H7 (cell line): ENCODE results near the gene ANHX. TPM values are rescaled to one million over a fixed set of nuclear protein-coding genes. Genes with fewer than 3 reads are reported as not detected.

ENCODE experiments used
- DNase-seq: peaks from one replicate; pipeline ENCODE4 v3.0.0; 2012
- H3K27me3 ChIP-seq: 2 replicates; pipeline ENCODE4 v1.6.0; 2011; ENCODE audit warnings: mild to moderate bottlenecking, low read length; ENCODE audit not compliant: control insufficient read depth, insufficient read depth
- H3K36me3 ChIP-seq: replicated peaks from 2 replicates; pipeline ENCODE4 v1.5.1; 2011; ENCODE audit warnings: low read length; ENCODE audit not compliant: control insufficient read depth, insufficient read depth
- H3K4me3 ChIP-seq: 2 replicates; pipeline ENCODE4 v1.5.1; 2011; ENCODE audit warnings: low read depth, mild to moderate bottlenecking, control low read depth, low read length, moderate library complexity; ENCODE audit not compliant: insufficient read depth
- total RNA-seq: library from RNA; depleted of rRNA; stranded (reverse); fragments of >200 nt; shearing (Covaris generic); gene quantifications from 2 replicates; pipeline ENCODE4 v1.2.3, GENCODE V29; 2014

ANHX gene
- total RNA-seq, 1 experiment from 2014 or later: not detected

GRCh38 chr12:133222211-133222610, 13.5 kb downstream of the ANHX start:
- Histone ChIP-seq H3K36me3 (no peaks in the 10 kb centered on the region), H3K27me3 (no peaks in the 10 kb centered on the region), H3K4me3 (no peak overlapping the region)
- no peak for DNase-seq

GRCh38 chr12:133221241-133221640, 14.4 kb downstream of the ANHX start:
- no peak overlapping the region for H3K4me3 ChIP-seq
- H3K36me3 ChIP-seq: no peaks in the 10 kb centered on the region
- DNase-seq: peak; percentile 13

GRCh38 chr12:133220521-133220920, 15.2 kb downstream of the ANHX start:
- no peaks in the 10 kb centered on the region for H3K27me3 ChIP-seq
- DNase-seq: peak; percentile 13
- H3K4me3 ChIP-seq: no peak overlapping the region
- H3K36me3 ChIP-seq: no peaks in the 10 kb centered on the region

More at GRCh38 chr12:133221241-133221640, 14.4 kb downstream of the ANHX start:
- H3K27me3 ChIP-seq: no peaks in the 10 kb centered on the region

- no peak for DNase-seq
- no peaks in the 10 kb centered on the region for H3K36me3 ChIP-seq
- H3K4me3 ChIP-seq: no peak overlapping the region
- no peaks in the 10 kb centered on the region for H3K27me3 ChIP-seq
Observed at GRCh38 chr12:133217219-133217618, 18.5 kb downstream of the ANHX start.

- Histone ChIP-seq H3K4me3 (no peak overlapping the region), H3K27me3 (no peaks in the 10 kb centered on the region), H3K36me3 (no peaks in the 10 kb centered on the region)
- no peak for DNase-seq
Observed at GRCh38 chr12:133215724-133216123, 20.0 kb downstream of the ANHX start.

- H3K36me3 ChIP-seq: peaks cover 22% of the 10 kb centered on the region
- no peaks in the 10 kb centered on the region for H3K27me3 ChIP-seq
- no peak for DNase-seq
- no peak overlapping the region for H3K4me3 ChIP-seq
Observed at GRCh38 chr12:133206390-133206789, 29.3 kb downstream of the ANHX start.

GRCh38 chr12:133204264-133204603, 31.4 kb downstream of the ANHX start:
- Histone ChIP-seq H3K36me3 (peaks cover 22% of the 10 kb centered on the region), H3K4me3 (no peak overlapping the region), H3K27me3 (no peaks in the 10 kb centered on the region)
- no peak for DNase-seq

- peaks cover 22% of the 10 kb centered on the region for H3K36me3 ChIP-seq
- no peak for DNase-seq
- no peak overlapping the region for H3K4me3 ChIP-seq
- no peaks in the 10 kb centered on the region for H3K27me3 ChIP-seq
Observed at GRCh38 chr12:133203344-133204263, 32.1 kb downstream of the ANHX start.

- peaks cover 22% of the 10 kb centered on the region for H3K36me3 ChIP-seq
- no peak for DNase-seq
- H3K27me3 ChIP-seq: no peaks in the 10 kb centered on the region
- H3K4me3 ChIP-seq: no peak overlapping the region
Observed at GRCh38 chr12:133202493-133203343, 33.0 kb downstream of the ANHX start.

- no peak overlapping the region for H3K4me3 ChIP-seq
- DNase-seq: no peak
- H3K27me3 ChIP-seq: no peaks in the 10 kb centered on the region
- H3K36me3 ChIP-seq: peaks cover 22% of the 10 kb centered on the region
Observed at GRCh38 chr12:133201888-133202287, 33.8 kb downstream of the ANHX start.

GRCh38 chr12:133192847-133193246, 42.8 kb downstream of the ANHX start:
- DNase-seq: no peak
- H3K36me3 ChIP-seq: peaks cover 45% of the 10 kb centered on the region
- H3K4me3 ChIP-seq: no peak overlapping the region
- no peaks in the 10 kb centered on the region for H3K27me3 ChIP-seq

GRCh38 chr12:133190176-133190575, 45.5 kb downstream of the ANHX start:
- DNase-seq: no peak
- no peaks in the 10 kb centered on the region for H3K27me3 ChIP-seq
- peaks cover 54% of the 10 kb centered on the region for H3K36me3 ChIP-seq
- no peak overlapping the region for H3K4me3 ChIP-seq

- DNase-seq: peak; percentile 95
- peaks cover 17% of the 10 kb centered on the region for H3K36me3 ChIP-seq
- H3K27me3 ChIP-seq: no peaks in the 10 kb centered on the region
Observed at GRCh38 chr12:133181238-133181959, 54.3 kb downstream of the ANHX start, which contains the start of gene ZNF268. Gene ZNF268 (plus strand): TSS chr12:133181495. CDS start chr12:133181998, 503 bp downstream.

GRCh38 chr12:133180669-133181068, 55.0 kb downstream of the ANHX start:
- Histone ChIP-seq H3K36me3 (peaks cover 14% of the 10 kb centered on the region), H3K4me3 (no peak overlapping the region), H3K27me3 (no peaks in the 10 kb centered on the region)
- no peak for DNase-seq

More at GRCh38 chr12:133181238-133181959, 54.3 kb downstream of the ANHX start, which contains the start of gene ZNF268:
- peak within 1 kb of the TSS; percentile 87 for H3K4me3 ChIP-seq
